B cell (primary cell): Measurements from ENCODE around the gene NANS. TPM values are rescaled to one million over a fixed set of nuclear protein-coding genes. Genes with fewer than 3 reads are reported as not detected.

Experiments used
- ATAC-seq: fragments of 200-7000 bp; cut with Tn5 transposase; one replicate; pipeline ENCODE4 v1.10.0; 2021; ENCODE audit warnings: low read depth, mild to moderate bottlenecking, moderate number of reproducible peaks, moderate library complexity
- CTCF ChIA-PET: fragments of 350-600 bp; sonication (Branson Sonifier 250); formaldehyde crosslinking; loops from one replicate; lab custom pipeline; 2021; ENCODE audit warnings: antibody characterized with exemption, inconsistent platforms; lab: Charles Lee
- POLR2A ChIA-PET: fragments of 350-600 bp; sonication (Branson Sonifier 250); formaldehyde crosslinking; loops from one replicate; lab custom pipeline; 2021; ENCODE audit warnings: antibody characterized with exemption; lab: Charles Lee
- DNase-seq: peaks from one replicate; pipeline ENCODE4 v3.0.0; 2013
- H2AFZ ChIP-seq: 2 replicates; pipeline ENCODE4 v1.6.1; 2012; ENCODE audit warnings: mild to moderate bottlenecking, low read depth, low read length; ENCODE audit not compliant: insufficient read depth, poor library complexity, severe bottlenecking
- H3K27ac ChIP-seq, 2 donors: 1 replicate in 1 of 2; 2 replicates in 1 of 2; pipeline ENCODE4 v1.5.1; 2012 to 2013; ENCODE audit warnings: low read length in 2 of 2, mild to moderate bottlenecking in 2 of 2, moderate library complexity in 1 of 2
- H3K27me3 ChIP-seq, 4 experiments: fragments of 200-600 bp in 1 of 4; sonication (generic) in 1 of 4; replicated peaks in 1 of 4; 1 replicate in 2 of 4; 2 replicates in 2 of 4; pipeline versions ENCODE4 v1.6.1 to v1.7.0; 2013 to 2016; ENCODE audit warnings: low read length in 3 of 4, mild to moderate bottlenecking in 2 of 4, mixed read lengths in 1 of 4, moderate library complexity in 1 of 4; ENCODE audit not compliant: insufficient read depth in 4 of 4, control insufficient read depth in 3 of 4; ENCODE audit errors: control extremely low read depth in 1 of 4
- H3K36me3 ChIP-seq, 2 experiments: replicated peaks in 1 of 2; 1 replicate in 1 of 2; 2 replicates in 1 of 2; pipeline versions ENCODE4 v1.6.1 to v1.7.1; 2013; ENCODE audit warnings: low read length in 1 of 2; ENCODE audit not compliant: insufficient read depth in 2 of 2, control insufficient read depth in 1 of 2; ENCODE audit errors: control extremely low read depth in 1 of 2, extremely low read depth in 1 of 2
- H3K4me1 ChIP-seq, 2 donors: fragments of 200-600 bp in 1 of 2; sonication (generic) in 1 of 2; 1 replicate in 1 of 2; 2 replicates in 1 of 2; pipeline versions ENCODE4 v1.5.1 to v1.6.1; 2013 to 2017; ENCODE audit warnings: low read length in 2 of 2; ENCODE audit not compliant: control insufficient read depth in 2 of 2, insufficient read depth in 2 of 2
- H3K4me2 ChIP-seq: replicated peaks from 2 replicates; pipeline ENCODE3; 2012; ENCODE audit warnings: mild to moderate bottlenecking, low read depth, low read length; ENCODE audit not compliant: poor library complexity, severe bottlenecking
- H3K4me3 ChIP-seq, 5 experiments: fragments of 200-600 bp in 1 of 5; sonication (generic) in 1 of 5; 1 replicate in 3 of 5; 2 replicates in 2 of 5; pipeline versions ENCODE4 v1.5.1 to v1.7.0; 2011 to 2016; ENCODE audit warnings: low read length in 4 of 5, mild to moderate bottlenecking in 4 of 5, low read depth in 2 of 5, control low read depth in 1 of 5, moderate library complexity in 1 of 5; ENCODE audit not compliant: insufficient read depth in 1 of 5; ENCODE audit errors: control extremely low read depth in 1 of 5, extremely low read depth in 1 of 5
- H3K79me2 ChIP-seq: fragments of 200-600 bp; sonication (generic); one replicate; pipeline ENCODE4 v1.6.0; 2016; ENCODE audit warnings: low read length; ENCODE audit not compliant: control insufficient read depth, insufficient read depth
- H3K9ac ChIP-seq: fragments of 200-600 bp; sonication (generic); 2 replicates; pipeline ENCODE4 v1.6.1; 2017; ENCODE audit warnings: mild to moderate bottlenecking, low read length, moderate library complexity
- H3K9me3 ChIP-seq, 3 donors: one replicate each; pipeline versions ENCODE4 v1.6.1 to v1.7.1; 2013; ENCODE audit warnings: low read length in 2 of 3; ENCODE audit not compliant: control insufficient read depth in 2 of 3, insufficient read depth in 1 of 3; ENCODE audit errors: control extremely low read depth in 1 of 3
- H4K20me1 ChIP-seq: 2 replicates; pipeline ENCODE4 v1.6.0; 2012; ENCODE audit warnings: mild to moderate bottlenecking, low read length; ENCODE audit not compliant: insufficient read depth, control insufficient read depth, poor library complexity, severe bottlenecking
- H3K27ac Mint-ChIP-seq: one replicate; pipeline ENCODE4 v1.8.0; 2021; ENCODE audit warnings: mixed read lengths
- H3K27me3 Mint-ChIP-seq: one replicate; pipeline ENCODE4 v1.8.0; 2021; ENCODE audit warnings: mixed read lengths
- H3K4me1 Mint-ChIP-seq: one replicate; pipeline ENCODE4 v1.8.0; 2021; ENCODE audit warnings: mixed read lengths
- H3K4me3 Mint-ChIP-seq: one replicate; pipeline ENCODE4 v1.8.0; 2021; ENCODE audit warnings: mixed read lengths
- H3K9me3 Mint-ChIP-seq: one replicate; pipeline ENCODE4 v1.8.0; 2022; ENCODE audit warnings: mixed read lengths; ENCODE audit not compliant: insufficient read depth
- CTCF ChIP-seq: fragments of 200-600 bp; IDR thresholded peaks from one replicate; pipeline ENCODE4 v1.8.0; 2022; ENCODE audit warnings: antibody characterized with exemption, mild to moderate bottlenecking
- EZH2 ChIP-seq: IDR thresholded peaks from 2 replicates; pipeline ENCODE4 v1.6.1; 2012; ENCODE audit warnings: borderline replicate concordance, low read depth, mild to moderate bottlenecking, moderate library complexity, low read length; ENCODE audit not compliant: insufficient read depth, poor library complexity, severe bottlenecking
- WGBS: methylation state at CpG from one replicate; pipeline ENCODE4 v1.1.5; 2013; ENCODE audit warnings: missing lambda C conversion rate; ENCODE audit not compliant: insufficient coverage; 5-methylcytosine and 5-hydroxymethylcytosine counted together
- intact Hi-C: fragments of 100-400 bp; cut with micrococcal nuclease; formaldehyde crosslinking; loops from one replicate; pipeline ENCODE4 v1.10.0; 2022
- polyA plus RNA-seq: library from polyadenylated mRNA; depleted of rRNA; stranded (reverse); fragments of >200 nt; gene quantifications from 2 replicates; pipeline ENCODE4 v1.2.3, GENCODE V29; 2012
- total RNA-seq, 2 donors: library from RNA; stranded (reverse); fragments of 120-200 nt in 1 of 2; gene quantifications; 1 replicate in 1 of 2; 2 replicates in 1 of 2; pipeline versions ENCODE4 v1.2.3 to v1.2.4, GENCODE V29; 2013 to 2022

Gene NANS
- total and polyA plus RNA-seq, 2 donors (not counting 1 experiment from before 2014, with no cell fraction given): 14.2 to 14.9 TPM

DNA sequence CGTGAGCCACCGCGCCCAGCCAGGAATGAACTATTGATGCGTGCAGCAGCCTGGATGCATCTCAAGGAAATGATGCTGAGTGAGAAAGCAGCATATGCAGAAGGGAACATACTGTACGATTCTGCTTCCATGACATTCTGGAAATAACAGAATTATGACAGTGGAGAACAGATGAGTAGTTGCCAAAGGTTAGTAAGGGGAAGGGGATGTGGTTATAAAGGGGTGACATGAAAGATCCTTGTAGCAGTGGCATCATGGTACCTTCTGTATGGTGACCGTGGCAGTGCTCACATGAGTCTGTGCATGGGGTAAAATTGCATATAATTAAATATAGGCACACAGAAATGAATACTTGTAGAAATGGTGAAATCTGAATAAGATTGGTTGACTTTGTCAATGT, 13.0 kb downstream of the NANS start:
- Histone ChIP-seq H2AFZ (no peak overlapping the region), H3K9me3 (no peaks in the 10 kb centered on the region), H3K27ac (no peak overlapping the region), H3K27me3 (no peaks in the 10 kb centered on the region), H3K4me2 (no peak overlapping the region), H3K4me3 (no peak overlapping the region), H3K9ac (no peak overlapping the region), H4K20me1 (peaks cover 1% of the 10 kb centered on the region), H3K4me1 (peaks cover 2 to 7% of the 10 kb centered on the region in 2 donors), H3K36me3 (peaks cover 0 to 8% of the 10 kb centered on the region in 2 experiments), H3K79me2 (peaks cover 14% of the 10 kb centered on the region)
- Mint-ChIP-seq H3K9me3 (no peaks in the 10 kb centered on the region), H3K27me3 (no peaks in the 10 kb centered on the region), H3K4me1 (peaks cover 9% of the 10 kb centered on the region), H3K27ac (no peak overlapping the region), H3K4me3 (no peak overlapping the region)
- intact Hi-C loops: no loop called here
- 100% methylated on average over 5 of the region's 6 CpGs for WGBS
- CTCF ChIA-PET: interaction anchor here (0.6 kb wide), 1 partner anchor 24 kb away, joined by 3 read pairs; no protein-coding TSS in a partner anchor
- no peak for DNase-seq
- POLR2A ChIA-PET: no interaction called here
- no peak for ATAC-seq
- no peak for TF ChIP-seq EZH2
- TF ChIP-seq CTCF: no peak

DNA sequence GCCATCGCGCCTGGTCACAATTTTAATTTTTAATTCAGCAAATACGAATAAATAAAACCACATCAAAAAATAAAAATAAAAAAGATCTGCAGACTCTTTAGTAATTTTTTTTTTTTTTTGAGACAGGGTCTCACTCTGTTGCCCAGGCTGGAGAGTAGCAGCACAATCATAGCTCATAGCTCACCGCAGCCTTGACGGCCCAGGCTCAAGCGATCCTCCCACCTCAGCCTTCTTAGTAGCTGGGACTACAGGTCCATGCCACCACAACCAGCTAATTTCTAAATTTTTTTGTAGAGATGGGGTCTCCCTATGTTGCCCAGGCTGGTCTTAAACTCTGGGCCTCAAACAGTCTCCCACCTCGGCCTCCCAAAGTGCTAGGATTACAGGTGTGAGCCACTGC, 14.2 kb downstream of the NANS start:
- intact Hi-C loops: no loop called here
- peaks cover 3 to 13% of the 10 kb centered on the region in 2 donors for H3K4me1 ChIP-seq
- Mint-ChIP-seq H3K27me3 (no peaks in the 10 kb centered on the region), H3K4me3 (no peak overlapping the region), H3K27ac (no peak overlapping the region), H3K4me1 (peaks cover 14% of the 10 kb centered on the region), H3K9me3 (no peaks in the 10 kb centered on the region)
- ATAC-seq (no peak), DNase-seq (no peak)
- ChIA-PET CTCF (interaction anchor here (0.7 to 2.7 kb wide), 7 partner anchors 12 to 193 kb away, joined by 3 to 24 read pairs (median 4); partner anchors contain the start of gene TRMO), POLR2A (no interaction called here)
- no peak overlapping the region for H3K27ac ChIP-seq
- no peak overlapping the region for H2AFZ ChIP-seq
- no peaks in the 10 kb centered on the region for H3K9me3 ChIP-seq
- TF ChIP-seq EZH2: no peak
- peaks cover 0 to 3% of the 10 kb centered on the region in 2 experiments for H3K36me3 ChIP-seq
- no peak overlapping the region for H3K4me3 ChIP-seq
- H3K79me2 ChIP-seq: peaks cover 14% of the 10 kb centered on the region
- no peak overlapping the region for H3K4me2 ChIP-seq
- H3K27me3 ChIP-seq: no peaks in the 10 kb centered on the region
- no peak overlapping the region for H3K9ac ChIP-seq
- peaks cover 5% of the 10 kb centered on the region for H4K20me1 ChIP-seq
- WGBS: no CpG with 5 or more reads among the region's 7 CpGs
